PC-9 (cell line): Measurements from ENCODE around the gene ANKRD9. TPM values are rescaled to one million over a fixed set of nuclear protein-coding genes. Genes with fewer than 3 reads are reported as not detected.

ENCODE experiments used
- BruUV-seq: library from RNA; stranded (reverse); fragments of 400-500 nt; replicated peaks from 2 replicates; lab custom pipeline; 2021; lab: Mats Ljungman, UMichigan
- CTCF ChIA-PET: fragments of 300-600 bp; sonication (Branson Sonifier 250); formaldehyde crosslinking; loops from one replicate; lab custom pipeline; 2022; ENCODE audit warnings: antibody characterized with exemption; lab: Charles Lee
- POLR2A ChIA-PET: fragments of 300-600 bp; sonication (Branson Sonifier 250); formaldehyde crosslinking; loops from one replicate; lab custom pipeline; 2022; ENCODE audit warnings: antibody characterized with exemption; ENCODE audit not compliant: unreplicated experiment; lab: Charles Lee
- DNase-seq, 2 experiments: peaks; one replicate each; pipeline versions ENCODE4 v3.0.0 to v3.0.0-alpha.2; 2015 to 2022; ENCODE audit warnings: mixed read lengths in 1 of 2
- H2AFZ ChIP-seq: fragments of 200-600 bp; sonication (generic); 2 replicates; pipeline ENCODE4 v1.8.1; 2017; ENCODE audit warnings: antibody characterized with exemption
- H3F3A ChIP-seq: fragments of 200-600 bp; sonication (generic); 2 replicates; pipeline ENCODE4 v1.8.1; 2017; ENCODE audit warnings: antibody characterized with exemption, mild to moderate bottlenecking, low read depth; ENCODE audit not compliant: insufficient read depth
- H3K27ac ChIP-seq: fragments of 200-600 bp; sonication (generic); 2 replicates; pipeline ENCODE4 v1.6.1; 2016; ENCODE audit warnings: mixed run types
- H3K27me3 ChIP-seq: fragments of 200-600 bp; sonication (generic); 2 replicates; pipeline ENCODE4 v1.6.1; 2016; ENCODE audit warnings: low read depth, mixed run types; ENCODE audit not compliant: insufficient read depth
- H3K36me3 ChIP-seq: fragments of 200-600 bp; sonication (generic); 2 replicates; pipeline ENCODE4 v1.6.1; 2016; ENCODE audit warnings: low read depth, mixed run types
- H3K4me1 ChIP-seq: fragments of 200-600 bp; sonication (generic); replicated peaks from 2 replicates; pipeline ENCODE4 v1.6.1; 2016; ENCODE audit warnings: mixed run types; ENCODE audit not compliant: insufficient read depth
- H3K4me2 ChIP-seq: fragments of 200-600 bp; sonication (generic); 2 replicates; pipeline ENCODE4 v1.6.1; 2017; ENCODE audit warnings: mixed run types
- H3K4me3 ChIP-seq: fragments of 200-600 bp; sonication (generic); 2 replicates; pipeline ENCODE4 v1.6.1; 2016; ENCODE audit warnings: mixed run types
- H3K79me2 ChIP-seq: fragments of 200-600 bp; sonication (generic); 2 replicates; pipeline ENCODE4 v1.6.1; 2017; ENCODE audit warnings: low read depth, mixed run types
- H3K9me2 ChIP-seq: fragments of 200-600 bp; sonication (generic); 2 replicates; pipeline ENCODE4 v1.8.1; 2017; ENCODE audit warnings: mild to moderate bottlenecking; ENCODE audit not compliant: insufficient read depth
- H3K9me3 ChIP-seq: fragments of 200-600 bp; sonication (generic); 2 replicates; pipeline ENCODE4 v1.8.1; 2016; ENCODE audit warnings: low read depth; ENCODE audit not compliant: insufficient read depth
- H4K20me1 ChIP-seq: fragments of 200-600 bp; sonication (generic); 2 replicates; pipeline ENCODE4 v1.8.1; 2017; ENCODE audit not compliant: insufficient read depth
- EZH2 ChIP-seq: fragments of 200-600 bp; sonication (generic); IDR thresholded peaks from 2 replicates; pipeline ENCODE4 v1.8.0; 2017; ENCODE audit warnings: antibody characterized with exemption, low read depth
- intact Hi-C: fragments of 100-400 bp; cut with micrococcal nuclease; formaldehyde crosslinking; loops from one replicate; pipeline ENCODE4 v1.10.0; 2022; ENCODE audit not compliant: unreplicated experiment
- total RNA-seq: library from RNA; stranded (reverse); gene quantifications from 2 replicates; pipeline ENCODE4 v1.2.3, GENCODE V29; 2021
- TF ChIP-seq, protein P1 (sequence below): fragments of 200-600 bp; sonication (generic); conservative IDR thresholded peaks from 2 replicates; pipeline ENCODE4 v1.6.1; 2017; ENCODE audit warnings: mixed run types, antibody characterized with exemption, mild to moderate bottlenecking, moderate library complexity

Gene ANKRD9
- total RNA-seq, 1 experiment from 2014 or later, result 44.6 TPM

DNA sequence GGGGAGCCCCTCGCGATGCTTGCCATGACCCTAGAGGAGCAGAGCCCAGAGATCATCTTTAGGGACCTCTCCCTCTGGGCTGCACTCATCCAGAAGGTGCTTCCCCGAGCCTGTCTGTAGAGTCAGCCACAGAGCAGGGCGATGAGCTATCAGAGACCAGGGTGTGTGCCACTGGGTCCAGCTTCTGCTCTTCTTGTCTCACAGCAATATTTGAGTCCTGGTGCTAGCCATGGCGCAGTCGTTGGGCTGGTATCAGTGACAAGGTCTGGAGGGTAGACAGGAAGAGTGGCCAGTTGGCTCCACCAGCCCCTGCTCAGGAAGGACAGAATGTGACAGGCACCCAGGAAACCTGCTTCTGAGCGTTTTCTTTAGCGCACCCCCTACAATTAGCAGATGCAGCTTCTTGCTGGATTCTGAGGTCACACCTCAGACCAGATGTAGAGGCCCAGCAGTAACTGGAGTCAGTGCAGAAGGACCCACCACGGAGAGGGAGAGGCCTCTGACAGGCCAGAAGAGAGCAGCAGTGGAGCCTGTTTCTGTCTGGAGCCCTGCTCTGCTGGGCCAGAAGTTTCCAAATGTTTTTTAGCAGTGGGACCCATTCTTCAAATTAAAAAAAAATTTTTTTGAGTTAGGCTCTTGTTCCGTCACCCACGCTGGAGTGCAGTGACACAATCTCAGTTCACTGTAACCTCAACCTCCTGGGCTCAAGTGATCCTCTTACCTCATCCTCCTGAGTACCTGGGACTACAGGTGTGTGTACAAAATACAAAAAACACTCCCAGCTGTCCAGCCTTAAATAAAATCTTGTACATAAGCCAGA lies 23.7 kb downstream of the ANKRD9 start:
- CTCF ChIA-PET, result no interaction called here

DNA sequence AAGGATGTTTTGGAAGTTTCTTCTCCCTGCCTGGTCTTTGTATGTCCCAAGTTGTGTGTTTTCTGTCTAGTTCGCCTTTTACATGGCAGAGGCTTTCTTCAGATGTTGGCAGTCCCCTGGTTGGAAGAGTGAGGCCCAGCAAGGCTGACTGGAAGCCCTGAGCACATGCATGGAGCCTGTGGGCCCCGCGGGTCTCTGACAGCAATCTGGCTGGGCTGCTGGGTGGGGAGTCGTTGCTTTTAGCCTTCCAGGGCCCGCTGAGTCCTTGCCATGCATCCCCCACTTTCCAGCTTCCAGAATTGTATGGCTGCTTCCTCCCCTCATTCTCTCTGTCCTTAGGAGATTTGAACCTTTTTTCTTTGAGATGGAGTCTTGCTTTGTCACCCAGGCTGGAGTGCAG lies 25.3 kb downstream of the ANKRD9 start:
- TF ChIP-seq, protein P1, sequence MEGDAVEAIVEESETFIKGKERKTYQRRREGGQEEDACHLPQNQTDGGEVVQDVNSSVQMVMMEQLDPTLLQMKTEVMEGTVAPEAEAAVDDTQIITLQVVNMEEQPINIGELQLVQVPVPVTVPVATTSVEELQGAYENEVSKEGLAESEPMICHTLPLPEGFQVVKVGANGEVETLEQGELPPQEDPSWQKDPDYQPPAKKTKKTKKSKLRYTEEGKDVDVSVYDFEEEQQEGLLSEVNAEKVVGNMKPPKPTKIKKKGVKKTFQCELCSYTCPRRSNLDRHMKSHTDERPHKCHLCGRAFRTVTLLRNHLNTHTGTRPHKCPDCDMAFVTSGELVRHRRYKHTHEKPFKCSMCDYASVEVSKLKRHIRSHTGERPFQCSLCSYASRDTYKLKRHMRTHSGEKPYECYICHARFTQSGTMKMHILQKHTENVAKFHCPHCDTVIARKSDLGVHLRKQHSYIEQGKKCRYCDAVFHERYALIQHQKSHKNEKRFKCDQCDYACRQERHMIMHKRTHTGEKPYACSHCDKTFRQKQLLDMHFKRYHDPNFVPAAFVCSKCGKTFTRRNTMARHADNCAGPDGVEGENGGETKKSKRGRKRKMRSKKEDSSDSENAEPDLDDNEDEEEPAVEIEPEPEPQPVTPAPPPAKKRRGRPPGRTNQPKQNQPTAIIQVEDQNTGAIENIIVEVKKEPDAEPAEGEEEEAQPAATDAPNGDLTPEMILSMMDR, result no peak
- TF ChIP-seq EZH2, result no peak
- ChIA-PET POLR2A (interaction anchor here (0.7 kb wide), 1 partner anchor 534 kb away, joined by 6 read pairs; no protein-coding TSS in a partner anchor), CTCF (interaction anchor here (0.7 kb wide), 2 partner anchors 42 to 76 kb away, joined by 6 to 23 read pairs; no protein-coding TSS in a partner anchor)
- BruUV-seq, result no TSS peak
- Histone ChIP-seq H3K79me2 (no peaks in the 10 kb centered on the region), H3K9me2 (no peaks in the 10 kb centered on the region), H3K9me3 (no peaks in the 10 kb centered on the region), H3K4me3 (no peak overlapping the region), H3K4me2 (no peak overlapping the region), H3K4me1 (peaks cover 19% of the 10 kb centered on the region), H2AFZ (no peak overlapping the region), H3K27me3 (no peaks in the 10 kb centered on the region), H4K20me1 (no peaks in the 10 kb centered on the region), H3F3A (peaks cover 44% of the 10 kb centered on the region), H3K36me3 (no peaks in the 10 kb centered on the region), H3K27ac (no peak overlapping the region)
- intact Hi-C loops, result no loop called here
- no peak for DNase-seq

More for the DNA sequence above, 23.7 kb downstream of the ANKRD9 start:
- TF ChIP-seq EZH2, result no peak
- TF ChIP-seq, protein P1, result no peak
- Histone ChIP-seq H4K20me1 (no peaks in the 10 kb centered on the region), H2AFZ (no peak overlapping the region), H3K4me2 (no peak overlapping the region), H3K36me3 (no peaks in the 10 kb centered on the region), H3K27me3 (no peaks in the 10 kb centered on the region), H3K27ac (no peak overlapping the region), H3K4me1 (peaks cover 17% of the 10 kb centered on the region), H3K79me2 (no peaks in the 10 kb centered on the region), H3K4me3 (no peak overlapping the region), H3F3A (peaks cover 49% of the 10 kb centered on the region), H3K9me2 (no peaks in the 10 kb centered on the region), H3K9me3 (no peaks in the 10 kb centered on the region)
- intact Hi-C loops, result no loop called here
- POLR2A ChIA-PET, result interaction anchor here (0.6 kb wide), 1 partner anchor 1107 kb away, joined by 7 read pairs; no protein-coding TSS in a partner anchor
- DNase-seq, result no peak
- BruUV-seq, result no TSS peak

DNA sequence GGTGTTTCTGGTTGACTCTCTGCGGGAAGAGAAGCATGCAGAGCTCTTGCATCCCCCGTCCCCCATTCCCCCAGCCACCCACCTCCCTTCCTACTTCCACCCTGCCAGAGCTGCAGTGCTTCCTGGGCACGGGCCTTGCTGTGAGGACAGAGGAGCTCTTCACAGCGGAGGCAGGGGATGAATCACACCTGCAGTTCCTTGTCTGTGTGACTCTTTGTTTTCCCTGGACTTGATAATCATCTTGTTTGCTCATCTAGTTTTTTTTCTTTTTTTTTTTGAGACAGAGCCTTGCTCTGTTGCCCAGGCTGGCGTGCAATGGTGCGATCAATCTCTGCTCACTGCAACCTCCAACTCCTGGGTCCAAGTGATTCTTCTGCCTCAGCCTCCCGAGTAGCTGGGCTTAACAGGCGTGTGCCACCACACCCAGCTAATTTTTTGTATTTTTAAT lies 27.8 kb downstream of the ANKRD9 start:
- no peak for TF ChIP-seq EZH2
- TF ChIP-seq, protein P1, result no peak
- H3K27me3 ChIP-seq, result no peaks in the 10 kb centered on the region
- H4K20me1 ChIP-seq, result no peaks in the 10 kb centered on the region
- DNase-seq, result peak; percentile 79 to 98
- peak overlapping the region; percentile 61 for H3K4me2 ChIP-seq
- H3K4me3 ChIP-seq, result 0 out of 2 replicates have a peak overlapping the region, but pooled peaks have one; percentile 0
- POLR2A ChIA-PET, result interaction anchor here (0.5 to 0.7 kb wide), 6 partner anchors 38 to 935 kb away, joined by 4 to 16 read pairs (median 10); partner anchors contain the start of gene MOK
- H3K4me1 ChIP-seq, result peaks cover 19% of the 10 kb centered on the region
- H3K9me2 ChIP-seq, result no peaks in the 10 kb centered on the region
- H3K9me3 ChIP-seq, result no peaks in the 10 kb centered on the region
- BruUV-seq, result no TSS peak
- CTCF ChIA-PET, result interaction anchor here (0.6 to 0.7 kb wide), 3 partner anchors 39 to 1163 kb away, joined by 3 to 13 read pairs (median 10); no protein-coding TSS in a partner anchor
- peak overlapping the region; percentile 73 for H3K27ac ChIP-seq
- no peaks in the 10 kb centered on the region for H3K36me3 ChIP-seq
- H3K79me2 ChIP-seq, result no peaks in the 10 kb centered on the region
- intact Hi-C loops, result loop anchor here (2.0 kb wide), 1 partner anchor 39 kb away; no protein-coding TSS in a partner anchor
- H2AFZ ChIP-seq, result no peak overlapping the region
- peaks cover 36% of the 10 kb centered on the region for H3F3A ChIP-seq
